GM21390 (cell line): ENCODE results near the gene CACNA1I.

Experiments used
- ATAC-seq: cut with Tn5 transposase; IDR thresholded peaks from one replicate; pipeline ENCODE4 v1.9.1; 2021; ENCODE audit not compliant: unreplicated experiment

The CACNA1I gene

DNA sequence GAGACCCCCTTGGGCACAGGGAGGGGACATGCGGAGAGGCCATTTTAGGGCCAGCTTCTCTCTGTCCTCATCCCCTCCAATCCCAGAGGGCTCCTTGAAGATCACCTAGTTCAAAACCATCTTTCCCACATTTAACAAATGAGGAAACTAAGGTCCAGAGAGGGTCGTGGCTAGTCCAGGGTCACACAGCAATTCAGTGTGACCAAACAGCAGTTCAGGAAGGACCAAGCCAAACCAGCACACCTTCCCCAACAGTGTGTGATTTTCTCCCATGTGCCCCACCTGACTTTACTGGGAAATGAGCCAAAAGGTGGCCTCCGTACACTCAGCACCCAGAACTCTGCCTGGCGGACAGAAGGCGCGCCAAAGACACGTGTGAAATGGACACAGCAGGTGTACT is 51.3 kb downstream of the CACNA1I start:
- no peak for ATAC-seq

DNA sequence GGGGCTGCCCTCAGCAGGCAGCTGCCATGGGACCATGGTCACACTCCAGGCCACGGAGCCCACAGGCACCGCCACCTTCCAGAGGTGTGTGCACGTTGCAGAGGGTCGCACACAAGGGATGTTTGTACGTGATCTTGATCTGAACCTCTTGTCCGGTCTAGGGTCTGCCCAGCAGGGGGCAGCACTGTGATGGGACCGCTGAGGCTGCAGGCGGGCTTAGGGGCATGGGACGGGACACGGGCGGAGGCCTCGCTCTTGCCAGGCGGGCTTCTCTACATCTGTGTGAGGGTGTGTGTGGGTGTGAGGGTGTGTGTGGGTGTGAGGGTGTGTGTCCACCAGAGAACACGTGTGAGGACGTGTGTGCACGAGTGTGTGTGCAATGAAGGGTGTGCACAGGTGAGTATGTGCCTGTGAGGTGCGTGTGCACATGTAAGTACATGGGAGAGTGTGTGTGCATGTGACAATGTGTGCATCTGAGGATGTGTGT is 52.4 kb downstream of the CACNA1I start:
- no peak for ATAC-seq

DNA sequence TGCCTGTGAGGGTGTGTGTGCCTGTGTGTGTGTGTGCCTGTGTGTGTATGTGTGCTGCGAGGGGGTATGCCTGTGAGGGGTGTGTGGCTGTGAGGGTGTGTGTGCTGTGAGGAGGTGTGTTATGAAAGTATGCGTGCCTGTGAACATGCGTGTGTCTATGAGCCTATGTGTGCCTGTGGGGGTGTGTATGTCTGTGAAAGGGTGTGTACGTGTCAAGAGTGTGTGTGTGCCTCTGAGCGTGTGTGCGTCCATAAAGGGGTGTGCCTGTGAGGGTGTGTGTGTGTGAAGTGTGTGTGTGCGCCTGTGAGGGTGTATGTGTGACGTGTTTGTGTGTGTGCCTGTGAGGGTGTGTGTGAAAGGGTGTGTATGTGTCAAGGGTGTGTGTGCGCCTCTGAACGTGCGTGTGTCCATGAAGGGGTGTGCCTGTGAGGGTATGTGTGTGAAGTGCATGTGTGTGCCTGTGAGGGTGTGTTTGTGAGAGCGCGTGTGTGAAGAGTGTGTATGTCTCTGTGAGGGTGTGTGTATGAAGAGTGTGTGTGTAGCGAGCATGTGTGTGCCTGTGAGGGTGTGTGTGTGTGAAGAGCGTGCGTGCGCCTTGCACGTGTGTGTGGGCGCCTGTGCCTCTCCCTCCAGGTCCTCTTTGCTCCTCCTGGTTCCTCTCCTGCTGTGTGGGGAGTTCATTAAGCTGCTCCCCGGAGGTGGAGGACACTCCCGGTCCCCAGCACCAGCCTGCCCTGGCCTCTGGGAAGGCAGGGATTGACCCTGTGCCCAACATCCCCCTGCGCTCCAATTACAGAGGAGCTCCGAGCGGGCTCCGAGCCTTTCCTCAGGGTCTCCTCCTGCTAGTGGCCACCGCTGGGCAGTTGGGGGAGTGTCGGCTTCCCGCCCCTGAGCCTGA is 53.3 kb downstream of the CACNA1I start:
- no peak for ATAC-seq

DNA sequence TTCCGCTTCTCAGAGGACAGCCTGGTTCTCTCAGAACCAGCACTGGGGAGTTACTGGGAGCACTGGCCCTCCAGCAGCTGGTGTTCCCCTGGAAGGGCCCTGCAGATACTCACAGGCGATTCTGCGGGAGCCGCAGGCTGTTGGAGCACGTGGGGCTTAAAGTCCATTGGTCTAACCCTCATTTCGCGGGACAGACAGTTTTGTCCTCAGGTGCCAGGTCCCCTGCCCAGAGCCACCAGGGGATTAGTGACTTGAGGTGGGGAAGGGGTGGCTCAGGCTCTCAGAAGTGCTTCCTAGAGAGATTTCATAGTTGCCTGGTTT is 53.9 kb downstream of the CACNA1I start:
- no peak for ATAC-seq

DNA sequence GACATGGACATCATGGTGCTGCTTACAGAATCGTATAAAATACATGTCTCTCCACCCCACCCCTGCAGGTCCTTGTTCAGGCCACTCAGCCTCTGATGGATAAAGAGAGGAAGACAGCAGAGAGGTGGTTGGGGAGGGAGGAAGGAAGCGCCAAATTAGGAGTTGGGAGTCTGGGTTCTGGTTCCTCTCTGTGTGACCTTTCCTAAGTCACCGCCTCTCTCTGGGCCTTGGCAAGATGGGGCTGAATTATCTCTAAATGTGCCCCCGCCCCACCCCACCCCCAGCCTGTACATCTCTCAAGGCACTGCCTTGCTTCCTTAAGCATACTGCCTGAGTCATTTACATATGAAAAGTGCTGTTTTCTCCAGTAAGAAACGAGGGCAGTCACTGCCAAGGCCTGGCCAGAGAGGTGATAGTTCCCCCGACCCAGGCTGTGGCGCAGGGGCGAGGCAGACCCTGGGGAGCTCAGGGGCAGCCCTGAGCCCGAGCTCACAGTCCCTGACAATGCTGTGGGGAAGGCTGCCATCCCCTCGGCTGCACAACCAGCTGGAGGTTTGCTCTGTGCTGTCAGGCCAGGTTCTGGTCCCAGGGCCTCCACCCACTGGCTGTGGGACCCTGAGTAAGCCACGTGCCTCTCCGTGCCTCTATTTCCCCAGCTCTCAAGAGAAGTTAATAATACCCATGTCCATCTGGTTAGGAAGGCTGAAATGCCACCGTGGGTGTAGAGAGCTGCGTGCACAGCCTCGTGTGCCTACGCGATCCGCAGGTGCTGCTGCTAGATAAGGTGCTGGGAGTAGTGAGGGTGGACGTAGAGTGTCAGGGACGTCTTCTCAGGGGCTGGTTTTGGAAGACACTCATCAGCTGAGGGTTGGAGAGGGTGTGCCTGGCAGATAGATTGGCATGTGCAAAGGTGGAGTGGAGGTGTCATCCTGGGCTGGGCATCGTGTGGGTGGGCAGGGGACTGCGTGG is 55.3 kb downstream of the CACNA1I start:
- ATAC-seq = no peak

DNA sequence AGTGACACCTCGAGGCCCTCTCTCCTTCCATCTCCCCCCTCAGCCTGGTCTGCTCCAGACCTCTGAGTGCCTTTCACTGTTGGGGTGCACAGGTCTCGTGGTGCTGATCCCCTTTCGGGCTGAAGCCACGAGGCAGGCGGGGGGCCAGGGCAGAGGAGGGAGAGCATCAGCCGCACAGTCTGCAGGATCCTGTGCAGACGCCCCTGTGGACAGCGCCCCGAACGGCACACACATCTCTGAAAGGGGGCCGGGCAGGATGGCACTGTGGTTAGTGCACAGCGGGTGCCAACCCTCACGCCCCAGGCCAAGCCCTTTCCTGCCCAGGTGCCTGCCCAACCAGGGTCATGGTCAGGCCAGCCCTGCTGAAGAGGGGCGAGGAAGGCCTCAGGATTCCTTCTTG is 56.7 kb downstream of the CACNA1I start:
- no peak for ATAC-seq

DNA sequence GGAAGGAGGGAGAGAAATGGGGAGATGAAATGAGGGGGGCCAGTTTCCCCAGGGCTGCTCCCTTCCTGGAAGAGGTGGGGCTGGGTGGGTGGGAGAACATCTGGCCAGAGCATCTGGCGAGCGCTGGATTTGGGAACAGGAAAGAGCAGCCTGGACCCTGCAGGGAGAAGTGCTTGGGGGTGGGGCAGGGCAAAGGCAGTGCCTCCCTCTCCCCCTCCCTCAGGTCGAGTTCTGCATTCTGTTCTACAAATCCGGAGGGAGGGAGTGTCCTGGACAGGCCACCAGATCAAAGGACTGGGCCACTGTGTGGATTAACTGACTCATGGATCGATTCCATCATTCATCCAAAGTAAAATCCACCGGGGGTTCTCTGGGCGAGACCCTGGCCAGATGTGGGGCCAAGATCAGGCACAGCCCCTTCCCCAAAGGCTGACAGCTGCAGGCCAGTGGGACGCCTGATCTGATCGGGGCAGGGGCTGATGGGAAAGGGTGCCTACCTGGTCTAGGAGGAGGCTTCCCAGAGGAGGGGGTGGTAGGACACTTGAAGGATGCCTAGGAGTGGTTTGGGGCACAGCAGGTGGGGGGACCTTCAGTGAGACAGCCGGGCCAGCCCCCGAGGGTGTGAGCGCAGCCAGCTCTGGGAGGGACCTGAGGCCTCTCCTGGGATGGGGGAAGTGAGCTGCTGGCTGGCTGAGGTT is 57.5 kb downstream of the CACNA1I start:
- ATAC-seq = no peak

- ATAC-seq = no peak
Measured at GRCh38 chr22:39628563-39629080, 58.1 kb downstream of the CACNA1I start.

DNA sequence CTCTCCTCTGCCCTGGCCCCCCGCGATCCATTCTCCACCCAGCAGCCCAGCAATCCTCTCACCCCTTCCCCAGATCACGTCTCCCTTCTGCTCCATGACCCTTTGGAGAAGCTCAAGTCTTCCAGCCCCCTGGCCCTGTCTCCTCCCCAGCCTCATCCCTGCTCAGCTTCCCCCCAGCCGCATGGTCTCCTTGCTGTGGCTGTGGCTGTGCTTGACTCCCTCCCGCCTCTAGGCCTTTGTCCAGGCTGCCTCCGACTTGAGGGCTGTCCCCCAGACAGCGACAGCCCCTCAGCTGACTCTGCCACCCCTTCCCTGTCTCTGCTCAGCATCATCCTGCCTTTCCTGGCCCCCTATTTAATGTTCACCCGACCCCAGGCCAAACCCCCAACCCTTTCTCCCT is 59.3 kb downstream of the CACNA1I start:
- no peak for ATAC-seq

DNA sequence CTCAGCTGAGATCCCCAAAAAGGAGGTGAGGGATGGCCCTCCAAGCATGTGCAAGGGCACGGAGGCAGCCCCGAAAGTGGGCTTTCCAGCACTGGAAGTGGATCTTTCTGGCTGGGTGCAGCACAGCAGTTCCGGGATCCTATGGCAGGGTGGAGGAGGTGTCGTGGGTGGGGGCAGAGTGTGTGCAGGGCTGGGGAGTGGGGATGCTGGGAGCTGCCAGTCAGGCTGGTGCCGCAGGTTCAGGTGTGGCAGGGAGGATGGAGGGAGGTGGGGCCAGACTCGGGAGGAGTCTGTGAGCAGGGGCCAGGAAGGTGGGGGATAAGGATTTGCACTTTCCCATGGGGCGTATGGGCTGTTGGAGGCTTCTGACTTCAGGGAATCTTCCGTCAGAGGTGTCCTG is 60.2 kb downstream of the CACNA1I start:
- ATAC-seq = no peak

DNA sequence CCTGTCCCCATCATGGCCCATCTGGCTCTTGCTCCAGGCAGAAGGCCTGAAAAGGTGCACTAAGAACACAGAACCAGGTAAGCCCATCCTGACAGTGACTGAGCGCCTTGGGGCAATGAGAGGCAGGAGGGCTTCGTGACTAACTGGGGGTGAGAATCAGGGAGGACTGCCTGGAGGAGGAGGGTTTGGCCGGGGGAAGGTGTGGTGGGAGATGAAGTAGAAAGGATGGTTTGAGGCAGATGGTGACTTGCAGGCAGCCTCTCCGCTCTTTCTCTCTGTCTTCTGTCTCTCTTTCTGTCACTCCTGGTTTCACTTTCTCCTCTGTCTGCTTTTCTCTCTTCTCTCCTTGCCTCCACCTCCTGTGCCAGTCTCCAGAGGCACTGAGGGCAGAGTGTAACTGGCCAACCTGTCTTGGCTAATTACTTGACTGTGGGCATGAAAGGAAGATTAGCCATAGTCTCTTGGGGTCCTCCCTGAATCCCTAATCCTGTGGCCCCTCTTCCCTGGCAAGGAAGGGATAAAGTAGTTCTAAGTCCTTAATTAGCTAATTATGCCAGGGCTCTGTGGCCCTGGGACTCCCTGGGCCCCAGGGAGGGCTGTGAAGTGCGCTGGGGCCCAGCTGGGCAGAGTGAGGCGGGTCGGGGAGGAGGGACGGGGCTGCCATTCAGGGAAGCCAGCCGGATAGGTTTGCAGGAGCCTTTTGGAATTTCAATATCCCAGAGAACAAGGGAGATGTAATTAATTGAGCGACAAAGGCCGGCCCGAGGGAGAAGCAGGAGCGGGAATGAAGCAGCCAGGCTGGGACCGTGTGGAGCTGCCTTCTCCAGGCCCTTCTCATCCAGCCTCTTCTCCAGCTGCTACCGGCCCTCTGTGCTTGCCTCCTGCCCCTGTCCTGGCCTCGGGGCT is 61.1 kb downstream of the CACNA1I start:
- no peak for ATAC-seq

DNA sequence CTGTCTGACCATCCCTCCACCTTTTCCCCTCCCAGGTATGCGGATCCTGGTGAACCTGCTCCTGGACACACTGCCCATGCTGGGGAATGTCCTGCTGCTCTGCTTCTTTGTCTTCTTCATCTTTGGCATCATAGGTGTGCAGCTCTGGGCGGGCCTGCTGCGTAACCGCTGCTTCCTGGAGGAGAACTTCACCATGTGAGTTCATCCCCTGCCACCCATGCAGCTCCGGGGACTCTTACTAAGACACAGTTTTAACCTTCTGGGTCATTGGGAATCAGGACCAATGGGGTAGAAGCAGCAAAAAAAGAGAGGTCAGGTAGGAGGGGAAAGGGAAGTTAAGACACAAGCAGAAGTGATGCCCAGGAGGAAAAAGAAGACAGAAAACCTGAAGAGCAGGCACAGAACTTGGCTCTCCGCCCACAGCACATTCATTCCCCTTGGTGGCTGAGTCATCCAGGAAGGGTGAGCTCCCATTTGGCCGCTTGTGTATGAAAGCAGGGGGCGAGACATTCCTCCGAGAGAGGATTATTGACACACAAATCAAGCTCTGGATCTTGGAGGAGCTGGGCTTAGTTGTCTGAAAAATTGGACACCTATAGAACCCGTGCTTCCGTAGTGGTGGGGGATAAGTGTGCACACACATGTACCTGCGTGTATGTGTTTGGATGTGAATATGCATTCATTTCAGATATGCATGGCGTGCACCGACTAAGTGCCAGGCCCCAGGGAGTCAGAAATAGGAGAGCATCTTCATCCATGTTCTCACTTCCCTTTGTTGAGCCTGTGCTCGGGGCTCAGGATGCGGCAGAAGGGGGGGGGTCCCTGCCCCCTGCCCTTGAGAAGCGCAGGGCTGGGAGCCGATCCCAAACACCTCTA is 64.2 kb downstream of the CACNA1I start:
- no peak for ATAC-seq

DNA sequence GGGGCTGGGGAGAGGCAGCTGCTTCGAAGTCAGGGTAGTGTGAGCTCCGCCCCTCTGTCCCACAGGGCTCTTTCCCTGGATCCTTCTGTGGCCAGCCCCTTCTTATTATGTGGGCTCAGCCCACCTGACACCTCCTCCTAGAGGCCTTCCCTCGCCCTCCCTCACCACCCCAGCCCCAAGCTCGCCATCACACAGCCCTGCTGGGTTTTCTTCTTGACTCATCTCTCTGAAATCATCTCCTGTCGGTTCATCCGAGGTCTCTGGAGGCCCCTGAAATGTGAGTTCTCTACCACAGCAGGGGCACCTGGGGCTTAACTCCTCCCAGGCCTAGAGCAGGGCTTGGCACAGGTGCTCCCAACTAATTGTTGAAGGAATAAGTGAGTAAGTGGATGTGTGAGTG is 65.2 kb downstream of the CACNA1I start:
- ATAC-seq = no peak

DNA sequence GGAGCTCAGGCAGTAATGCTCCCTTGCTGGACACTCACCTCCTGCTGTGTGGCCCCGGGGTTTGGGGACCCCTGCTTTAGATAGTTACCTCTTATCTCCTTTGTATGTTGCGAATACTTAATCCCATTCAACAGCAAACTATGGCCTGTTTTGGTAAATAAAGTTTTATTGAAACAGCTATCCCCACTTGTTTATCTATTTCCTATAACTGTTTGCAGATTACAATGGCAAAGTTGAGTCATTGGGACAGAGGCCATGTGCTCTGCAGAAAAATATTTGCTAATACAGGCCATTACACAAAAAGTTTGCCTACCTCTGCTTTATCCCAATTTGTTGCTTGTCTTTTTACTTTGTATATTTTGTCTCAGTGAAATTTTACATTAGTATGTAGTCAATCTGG is 68.4 kb downstream of the CACNA1I start:
- no peak for ATAC-seq

GRCh38 chr22:39641660-39642310 is 71.2 kb downstream of the CACNA1I start:
- ATAC-seq = no peak

DNA sequence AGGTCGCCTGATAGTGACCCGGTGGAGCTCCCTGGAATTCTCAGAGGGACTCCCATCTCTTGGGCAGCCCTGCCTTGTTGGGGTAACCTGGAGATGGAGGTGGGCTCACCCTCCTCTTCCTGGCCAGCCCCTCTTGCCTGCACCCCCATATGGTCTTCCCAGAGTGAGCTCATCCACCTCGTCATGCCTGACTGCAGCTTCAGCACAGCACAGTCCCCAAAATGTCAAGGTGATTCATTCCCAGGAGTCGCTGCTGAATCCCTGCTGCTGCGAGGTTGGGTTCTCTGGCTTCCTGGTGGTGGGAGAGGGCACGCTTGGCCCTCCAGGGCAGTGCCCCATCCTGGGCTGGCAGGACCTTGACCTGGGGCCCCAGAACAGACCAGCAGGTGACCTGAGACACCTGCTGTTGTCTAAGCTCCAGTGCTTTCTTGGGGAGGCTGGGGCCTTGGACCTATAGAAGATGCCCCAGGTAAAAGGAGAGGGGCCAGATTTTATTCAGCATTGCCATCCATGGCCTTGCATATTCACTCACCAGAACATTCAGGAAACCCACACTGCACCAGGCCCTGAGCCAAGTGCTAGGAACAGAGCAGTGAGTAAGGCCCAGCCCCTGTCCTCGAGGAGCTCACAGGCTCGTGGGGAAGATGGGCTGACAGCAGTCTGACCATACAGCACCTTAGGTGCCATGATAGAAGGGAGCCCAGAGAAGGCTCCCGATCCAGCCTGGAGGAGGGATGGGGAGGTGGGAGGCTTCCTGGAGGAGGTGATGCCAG is 72.9 kb downstream of the CACNA1I start:
- no peak for ATAC-seq

GRCh38 chr22:39645532-39645931 is 75.0 kb downstream of the CACNA1I start:
- no peak for ATAC-seq
